Erythroblast (primary cell): ENCODE data around the gene JPT2.

Experiments used
- DNase-seq, 2 experiments: peaks; one replicate each; lab custom pipeline; 2025; lab: John Stamatoyannopoulos, UW
- GATA1 ChIP-seq: IDR thresholded peaks from 2 replicates; pipeline ENCODE4 v1.6.1; 2011; ENCODE audit warnings: low read depth, mild to moderate bottlenecking, control low read depth, low read length, moderate library complexity
- POLR2A ChIP-seq: IDR thresholded peaks from 2 replicates; pipeline ENCODE4 v1.6.1; 2011; ENCODE audit warnings: mild to moderate bottlenecking, low read length

JPT2 gene

DNA sequence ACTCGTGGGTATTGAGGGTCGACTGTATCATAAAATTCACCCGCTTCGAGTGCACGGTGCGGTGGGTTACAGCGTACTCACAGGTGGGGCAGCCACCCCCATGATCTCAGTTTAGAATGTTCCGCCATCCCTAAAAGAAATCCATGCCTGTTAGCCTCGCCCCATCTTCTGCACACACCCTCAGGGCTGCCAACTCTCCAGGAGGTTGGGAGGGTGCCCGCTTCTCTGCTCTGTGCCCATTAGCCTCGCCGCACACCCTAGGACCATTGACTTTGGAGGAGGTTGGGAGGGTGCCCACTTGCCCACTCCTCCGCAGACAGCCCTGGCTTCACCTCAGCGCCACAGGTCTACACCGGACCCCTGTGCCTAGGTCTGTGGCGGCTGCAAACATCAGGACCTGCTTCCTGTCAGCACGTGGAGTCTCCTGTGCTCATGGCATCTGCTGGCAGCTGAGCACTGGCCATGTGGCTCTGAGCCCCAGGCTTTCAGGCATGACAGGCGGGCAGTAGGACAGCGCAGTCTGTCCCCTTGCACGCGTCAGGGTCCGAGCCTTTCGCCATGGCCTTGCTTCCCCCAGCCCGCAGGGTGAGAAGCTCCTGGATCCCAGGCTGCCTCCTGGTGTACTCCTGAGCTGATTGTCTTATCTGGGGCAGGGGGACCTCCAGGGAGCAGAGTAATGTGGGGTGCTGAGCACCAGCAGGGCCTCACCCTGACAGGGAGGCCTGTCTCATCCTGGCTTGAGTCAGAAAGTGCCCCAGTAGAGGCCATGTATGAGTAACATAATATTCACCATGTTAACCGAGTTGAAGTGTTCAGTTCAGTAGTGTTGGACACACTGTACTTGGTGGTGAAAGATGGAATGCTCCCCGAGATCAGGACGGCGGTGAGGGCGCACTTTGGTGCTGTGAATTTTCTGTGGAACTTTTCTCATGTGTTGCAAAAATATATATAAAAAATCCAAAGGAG lies 71.4 kb downstream of the JPT2 start:
- TF ChIP-seq POLR2A (no peak), GATA1 (no peak)

More for the DNA sequence above, 71.4 kb downstream of the JPT2 start:
- DNase-seq, result no peak
